ENCODE data around the gene NEURL1.
"Not testable (repeated sequence)": the region's sequence is repeated elsewhere in the genome, so short reads cannot be mapped to it uniquely, and the experiment has no call there.

NEURL1 gene

DNA sequence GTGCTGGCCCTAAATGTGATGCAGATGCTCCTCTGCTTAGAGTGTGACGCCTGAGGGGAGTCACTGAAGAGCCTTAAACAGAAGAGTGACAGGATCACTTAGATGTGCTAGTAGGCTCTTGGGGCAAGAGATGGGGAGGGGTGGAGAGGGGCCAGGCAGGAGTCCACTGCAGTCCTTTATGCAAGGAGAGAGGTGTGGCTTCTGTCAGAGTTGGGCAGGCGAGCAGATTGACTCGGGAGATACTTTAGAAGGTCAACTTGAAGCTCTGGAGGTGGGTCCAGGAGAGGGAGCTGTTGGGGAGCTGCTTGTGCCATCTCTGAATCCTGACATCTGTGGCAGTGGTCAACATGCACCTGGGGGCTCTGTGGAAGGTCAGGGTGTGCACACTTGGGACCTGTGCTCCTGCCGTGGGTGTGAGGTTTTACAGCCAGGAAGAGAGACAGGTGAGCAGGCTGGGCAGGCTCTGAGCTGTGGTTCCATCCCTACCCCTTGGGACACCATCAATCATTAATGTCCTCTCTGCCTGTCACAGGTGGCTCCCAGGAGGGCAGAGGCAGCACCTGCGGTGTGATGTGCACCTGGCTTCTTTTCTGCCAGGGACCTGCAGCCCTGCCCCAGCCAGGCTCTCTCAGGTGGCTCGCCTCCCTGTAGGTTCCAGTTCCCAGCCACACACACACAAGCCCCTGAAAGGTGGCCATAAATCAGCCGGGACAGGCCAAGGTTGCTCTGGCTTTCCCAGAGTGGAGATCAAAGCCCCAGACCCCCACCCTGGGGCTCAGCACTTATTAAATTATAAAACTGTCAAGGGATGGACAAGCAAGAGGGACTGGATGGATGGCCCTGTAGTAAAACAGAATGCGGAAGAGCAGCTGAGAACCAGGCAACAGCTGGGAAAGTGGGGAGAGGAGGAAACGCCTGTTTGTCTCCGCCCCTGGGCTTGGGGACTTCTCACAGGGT lies 14.0 kb downstream of the NEURL1 start:
- Histone ChIP-seq H3K4me1 (0 out of 2 replicates have a peak, but pooled peaks cover 2% of the 10 kb centered on the region), H3K36me3 (replicated peaks) (no peaks in the 10 kb centered on the region), H3K9me3 (no peaks in the 10 kb centered on the region; the same call in 1 of the 2 replicates), H3K4me3 (no peak overlapping the region), H3K27me3 (ENCODE audit: low read depth) (no peaks in the 10 kb centered on the region)
- DNase-seq (ENCODE audit: low spot score in 2 of 2) = no peak
- in situ Hi-C loops (cut with MboI; ENCODE audit: low sequenced_read_pairs) = no loop called here

DNA sequence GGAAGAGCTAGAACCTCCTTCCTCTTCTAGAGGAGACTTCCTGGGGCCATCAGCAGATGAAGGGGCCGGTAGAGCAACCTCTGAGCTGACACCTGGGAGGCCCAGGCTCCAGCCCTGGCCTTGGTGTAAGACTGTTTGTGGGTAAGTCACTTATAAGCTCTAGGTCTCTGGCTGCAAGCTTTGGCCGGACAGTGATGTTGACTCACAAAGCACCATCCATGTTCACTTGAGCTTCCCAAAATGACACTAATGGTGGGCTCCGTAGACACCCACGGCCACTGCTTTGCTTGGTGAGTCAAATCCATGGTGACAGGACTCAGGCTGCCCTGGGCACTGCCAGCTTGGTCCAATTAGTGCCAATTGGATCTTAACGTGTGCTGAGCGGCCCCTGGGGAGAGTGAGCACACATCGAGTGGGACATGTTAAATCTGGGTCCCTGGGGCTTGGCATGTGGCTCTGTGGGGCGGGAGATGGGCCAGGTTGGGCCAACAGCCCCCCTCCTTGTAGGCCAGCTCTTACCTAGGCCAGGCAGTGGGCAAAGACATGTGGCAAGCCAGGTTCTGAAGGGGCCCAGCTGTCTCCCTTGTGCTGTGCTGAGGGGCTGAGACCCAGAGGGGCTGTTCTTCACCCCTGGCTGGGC lies 16.7 kb downstream of the NEURL1 start:
- H3K4me3 ChIP-seq = no peak overlapping the region
- no peaks in the 10 kb centered on the region for H3K36me3 ChIP-seq (replicated peaks)
- H3K27me3 ChIP-seq (ENCODE audit: low read depth) = no peaks in the 10 kb centered on the region
- no peaks in the 10 kb centered on the region for H3K9me3 ChIP-seq
- DNase-seq (ENCODE audit: low spot score in 2 of 2) = no peak
- H3K4me1 ChIP-seq = no peaks in the 10 kb centered on the region
- in situ Hi-C loops (cut with MboI; ENCODE audit: low sequenced_read_pairs) = no loop called here

DNA sequence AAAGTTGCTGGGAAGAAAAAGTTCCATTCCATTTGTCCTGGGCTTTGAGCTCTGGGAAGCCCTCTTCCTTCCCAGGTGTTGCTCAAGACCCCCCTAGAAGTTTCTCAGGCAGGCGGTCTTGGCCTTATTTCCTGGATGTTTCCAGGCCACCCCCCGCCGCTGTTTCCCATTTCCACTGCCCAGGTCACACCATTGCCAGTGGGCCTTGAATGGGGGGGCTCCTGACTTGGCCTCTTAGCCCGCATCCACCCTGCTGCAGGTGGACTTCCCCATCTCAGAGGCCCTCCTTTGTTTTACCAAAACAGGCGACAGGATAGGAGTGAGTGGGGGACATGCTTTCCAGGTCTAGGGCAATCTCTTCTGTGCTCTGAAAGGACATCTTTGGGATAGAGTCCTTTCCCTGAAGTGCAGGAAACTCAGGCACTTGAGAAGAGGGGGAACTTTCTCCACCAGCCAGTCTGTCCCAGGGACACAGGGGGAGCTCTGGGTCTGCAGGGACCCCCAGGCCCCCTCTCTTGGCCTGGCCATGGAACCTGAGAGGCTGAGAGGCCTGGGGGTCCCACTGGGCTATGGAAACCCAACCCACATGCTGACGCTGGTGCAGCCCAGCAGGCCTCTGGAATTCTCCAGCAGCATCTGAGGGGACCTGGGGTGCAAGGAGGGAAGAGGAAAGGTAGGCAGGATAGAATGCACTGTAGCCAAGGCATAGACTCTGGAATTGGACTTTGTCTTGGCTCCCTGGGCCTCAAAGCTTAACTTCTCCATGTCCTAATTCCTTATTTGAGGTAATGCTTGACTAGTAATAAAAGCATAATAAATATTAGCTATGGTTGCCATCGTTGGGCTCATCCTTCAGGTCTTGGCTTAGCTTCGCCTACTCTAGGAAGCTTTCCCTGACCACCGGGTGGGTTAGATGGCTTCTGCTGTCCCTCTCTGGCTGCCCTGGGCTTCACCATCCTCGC lies 17.6 kb downstream of the NEURL1 start:
- DNase-seq (ENCODE audit: low spot score in 2 of 2) = no peak
- Histone ChIP-seq H3K4me1 (no peaks in the 10 kb centered on the region), H3K9me3 (no peaks in the 10 kb centered on the region), H3K4me3 (no peak overlapping the region), H3K36me3 (replicated peaks) (no peaks in the 10 kb centered on the region), H3K27me3 (ENCODE audit: low read depth) (no peaks in the 10 kb centered on the region)
- in situ Hi-C loops (cut with MboI; ENCODE audit: low sequenced_read_pairs) = no loop called here

DNA sequence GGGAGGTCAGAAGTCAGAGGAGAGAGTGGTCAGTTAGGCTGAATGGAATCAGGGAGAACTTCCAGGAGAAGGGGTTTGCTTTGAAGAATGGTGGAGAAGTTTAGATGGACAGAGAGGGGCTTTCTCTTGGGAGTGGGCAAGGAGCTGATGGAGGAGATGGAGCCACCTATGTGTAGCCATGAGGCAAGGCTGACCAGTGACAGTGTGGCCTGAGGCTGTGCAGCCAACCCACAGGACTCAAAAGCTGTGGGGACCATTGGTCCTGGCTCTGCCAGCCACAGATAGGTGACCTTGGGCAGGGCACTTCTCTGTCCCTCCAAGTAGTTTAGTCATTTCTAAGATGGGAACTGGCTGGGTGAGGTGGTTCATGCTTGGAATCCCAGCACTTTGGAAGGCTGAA lies 18.7 kb downstream of the NEURL1 start:
- Histone ChIP-seq H3K36me3 (replicated peaks) (no peaks in the 10 kb centered on the region), H3K4me1 (no peaks in the 10 kb centered on the region), H3K27me3 (ENCODE audit: low read depth) (no peaks in the 10 kb centered on the region), H3K9me3 (no peaks in the 10 kb centered on the region), H3K4me3 (no peak overlapping the region)
- in situ Hi-C loops (cut with MboI; ENCODE audit: low sequenced_read_pairs) = no loop called here
- DNase-seq (ENCODE audit: low spot score in 2 of 2) = no peak

DNA sequence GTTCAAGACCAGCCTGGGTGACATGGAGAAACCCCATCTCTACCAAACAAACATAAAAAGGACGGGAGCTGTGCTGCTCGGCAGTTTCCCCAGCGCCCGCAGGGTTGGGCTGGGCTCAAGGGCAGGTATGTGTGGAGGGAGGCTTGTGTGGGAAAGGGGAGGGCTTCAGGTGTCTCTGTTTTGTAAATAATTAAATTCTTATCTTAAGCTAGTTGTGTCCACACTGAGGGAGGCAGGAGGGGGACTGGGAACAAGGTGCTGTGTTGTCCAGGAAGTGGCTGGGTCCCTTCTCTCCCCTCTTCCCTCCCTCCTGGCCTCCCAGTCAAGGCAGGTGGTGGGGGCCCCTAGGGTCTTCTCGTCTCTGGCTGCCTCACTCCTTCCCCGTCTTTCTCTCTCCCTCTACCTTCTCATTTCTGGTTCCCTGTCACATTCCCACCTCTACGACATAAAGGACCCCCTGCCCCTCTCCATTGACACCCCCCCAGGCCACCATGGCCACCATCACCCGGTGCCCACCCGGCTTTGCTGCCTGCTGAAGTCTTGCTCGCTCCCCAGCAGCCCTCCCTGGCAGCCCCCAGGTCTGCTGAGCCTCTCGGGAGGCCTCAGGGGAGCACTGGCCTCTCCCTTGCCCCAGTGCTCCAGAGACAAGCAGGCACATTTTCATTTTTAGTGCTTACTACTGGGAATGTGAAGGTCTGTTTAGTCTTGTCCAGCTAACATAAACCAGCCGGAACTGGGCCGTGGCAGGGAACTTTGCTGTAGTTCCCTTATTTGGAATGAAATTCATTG lies 19.3 kb downstream of the NEURL1 start:
- no peak for DNase-seq (ENCODE audit: low spot score in 2 of 2)
- in situ Hi-C loops (cut with MboI; ENCODE audit: low sequenced_read_pairs) = no loop called here
- no peaks in the 10 kb centered on the region for H3K4me1 ChIP-seq
- H3K4me3 ChIP-seq = no peak overlapping the region
- no peaks in the 10 kb centered on the region for H3K27me3 ChIP-seq (ENCODE audit: low read depth)
- no peaks in the 10 kb centered on the region for H3K36me3 ChIP-seq (replicated peaks)
- no peaks in the 10 kb centered on the region for H3K9me3 ChIP-seq

DNA sequence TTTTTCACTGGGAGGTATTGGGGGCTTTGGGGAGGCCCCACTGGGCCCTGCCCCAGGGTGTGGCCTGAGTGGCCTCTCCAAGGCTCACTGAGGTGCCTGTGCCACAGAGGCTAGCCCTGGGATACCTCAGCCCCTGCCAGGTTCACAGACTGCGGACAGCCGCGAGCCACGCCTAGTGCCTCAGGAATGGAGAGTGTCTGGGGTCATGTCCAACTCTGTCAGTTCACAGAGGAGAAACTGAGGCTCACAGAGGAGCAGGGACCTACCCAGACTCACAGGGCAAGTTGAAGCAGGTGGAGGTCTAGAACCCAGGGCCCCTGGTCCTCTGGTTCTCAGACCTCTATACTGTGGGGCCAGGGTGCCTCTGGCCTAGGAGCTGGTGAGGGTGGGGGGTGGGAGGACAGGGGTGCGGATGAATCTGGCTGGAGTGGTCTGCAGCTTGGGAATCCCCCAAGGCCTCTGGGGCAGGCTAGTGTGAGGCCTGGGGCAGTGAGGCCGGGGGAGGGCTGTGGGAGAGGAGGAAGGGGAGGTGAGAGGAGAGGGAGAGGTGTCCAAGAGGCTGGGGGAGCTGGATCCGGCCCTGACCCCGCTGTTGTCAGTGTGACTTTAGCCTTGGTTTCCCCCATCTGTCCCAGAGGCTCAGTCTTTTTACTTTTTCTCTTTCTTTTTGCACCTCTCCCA lies 20.0 kb downstream of the NEURL1 start:
- no peak for DNase-seq (ENCODE audit: low spot score in 2 of 2)
- H3K9me3 ChIP-seq = no peaks in the 10 kb centered on the region
- in situ Hi-C loops (cut with MboI; ENCODE audit: low sequenced_read_pairs) = no loop called here
- H3K36me3 ChIP-seq (replicated peaks) = no peaks in the 10 kb centered on the region
- H3K4me3 ChIP-seq = no peak overlapping the region
- H3K4me1 ChIP-seq = no peaks in the 10 kb centered on the region
- no peaks in the 10 kb centered on the region for H3K27me3 ChIP-seq (ENCODE audit: low read depth)

DNA sequence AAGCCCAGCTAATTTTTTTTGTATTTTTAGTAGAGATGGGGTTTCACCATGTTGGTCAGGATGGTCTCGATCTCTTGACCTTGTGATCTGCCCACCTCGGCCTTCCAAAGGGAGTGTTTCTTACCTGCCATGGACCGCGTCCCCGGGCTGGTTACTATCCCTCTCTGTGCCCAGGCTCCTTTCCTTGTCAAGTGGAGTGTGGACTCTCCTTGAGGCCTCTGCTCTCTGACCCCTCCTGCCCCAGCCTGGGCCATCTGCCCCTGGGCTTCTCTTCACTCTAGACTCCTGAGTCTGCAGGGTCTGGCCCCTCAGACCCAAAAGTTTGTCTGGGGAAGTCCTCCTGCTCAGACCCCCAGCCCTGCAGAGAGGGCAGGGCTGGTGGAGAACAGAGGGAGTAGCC lies 20.7 kb downstream of the NEURL1 start:
- DNase-seq (ENCODE audit: low spot score in 2 of 2) = no peak
- Histone ChIP-seq H3K4me1 (no peaks in the 10 kb centered on the region), H3K36me3 (replicated peaks) (no peaks in the 10 kb centered on the region), H3K4me3 (no peak overlapping the region), H3K27me3 (ENCODE audit: low read depth) (no peaks in the 10 kb centered on the region), H3K9me3 (no peaks in the 10 kb centered on the region)
- in situ Hi-C loops (cut with MboI; ENCODE audit: low sequenced_read_pairs) = no loop called here

DNA sequence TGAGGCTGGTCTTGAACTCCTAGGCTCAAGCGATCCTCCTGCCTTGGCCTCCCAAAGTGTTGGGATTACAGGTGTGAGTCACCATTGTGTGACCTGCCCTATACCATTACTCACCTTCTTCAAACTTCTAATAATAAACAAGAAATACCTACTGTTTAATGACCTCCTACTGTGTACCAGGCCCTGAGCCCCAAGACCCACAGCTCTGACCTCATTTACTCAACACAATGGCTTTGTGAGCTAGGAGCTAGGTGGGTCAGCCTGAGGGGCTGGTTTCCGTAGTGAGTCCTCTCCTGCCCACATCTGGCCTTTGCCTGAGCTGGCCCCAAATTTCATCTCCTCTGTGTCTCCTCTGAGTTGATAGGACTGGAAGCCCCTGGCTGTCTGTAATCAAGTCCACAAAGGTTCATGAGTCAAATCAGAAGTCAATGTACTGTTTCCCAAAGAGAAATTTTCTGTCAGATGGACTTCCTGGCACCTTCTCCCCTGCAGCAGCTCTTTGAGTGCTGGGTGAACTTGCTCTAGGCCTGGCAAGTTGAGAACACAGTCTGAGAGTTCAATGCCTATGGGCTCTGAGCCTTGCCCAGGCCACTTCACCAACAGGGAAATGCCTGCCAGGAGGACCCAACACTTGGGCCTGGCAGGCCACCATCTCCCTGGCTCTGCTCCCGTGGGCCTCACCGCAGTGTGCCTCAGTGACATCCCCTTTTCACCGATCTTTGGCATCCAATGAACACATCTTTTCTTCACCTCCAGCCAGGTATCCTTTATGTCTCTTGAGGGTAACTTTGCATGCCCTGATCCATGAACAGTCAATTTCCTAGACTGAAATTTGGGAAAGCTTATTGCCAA lies 24.0 kb downstream of the NEURL1 start:
- no peak for DNase-seq (ENCODE audit: low spot score in 2 of 2)
- H3K36me3 ChIP-seq (replicated peaks) = no peaks in the 10 kb centered on the region
- H3K9me3 ChIP-seq = no peaks in the 10 kb centered on the region
- H3K27me3 ChIP-seq (ENCODE audit: low read depth) = no peaks in the 10 kb centered on the region
- no peaks in the 10 kb centered on the region for H3K4me1 ChIP-seq
- in situ Hi-C loops (cut with MboI; ENCODE audit: low sequenced_read_pairs) = no loop called here
- H3K4me3 ChIP-seq = no peak overlapping the region

DNA sequence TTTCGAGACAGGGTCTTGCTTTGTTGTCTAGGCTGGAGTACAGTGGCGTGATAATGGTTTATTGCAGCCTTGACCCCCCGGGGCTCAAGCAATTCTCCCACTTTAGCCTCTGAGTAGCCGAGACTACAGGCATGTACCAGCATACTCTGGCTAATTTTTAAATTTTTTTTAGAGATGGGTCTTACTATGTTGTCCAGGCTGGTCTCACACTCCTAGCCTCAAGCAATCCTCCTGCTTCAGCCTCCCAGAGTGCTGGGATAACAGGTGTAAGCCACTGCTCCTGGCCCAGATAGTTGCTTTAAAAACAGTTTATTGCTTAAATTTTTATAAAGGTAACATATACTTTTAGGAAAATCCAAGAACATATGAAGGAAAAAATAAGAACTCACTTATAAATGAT lies 26.3 kb downstream of the NEURL1 start:
- H3K27me3 ChIP-seq (ENCODE audit: low read depth) = no peaks in the 10 kb centered on the region
- H3K4me3 ChIP-seq = no peak overlapping the region
- no peaks in the 10 kb centered on the region for H3K36me3 ChIP-seq (replicated peaks)
- H3K9me3 ChIP-seq = no peaks in the 10 kb centered on the region
- no peak for DNase-seq (ENCODE audit: low spot score in 2 of 2)
- no peaks in the 10 kb centered on the region for H3K4me1 ChIP-seq
- in situ Hi-C loops (cut with MboI; ENCODE audit: low sequenced_read_pairs) = no loop called here

DNA sequence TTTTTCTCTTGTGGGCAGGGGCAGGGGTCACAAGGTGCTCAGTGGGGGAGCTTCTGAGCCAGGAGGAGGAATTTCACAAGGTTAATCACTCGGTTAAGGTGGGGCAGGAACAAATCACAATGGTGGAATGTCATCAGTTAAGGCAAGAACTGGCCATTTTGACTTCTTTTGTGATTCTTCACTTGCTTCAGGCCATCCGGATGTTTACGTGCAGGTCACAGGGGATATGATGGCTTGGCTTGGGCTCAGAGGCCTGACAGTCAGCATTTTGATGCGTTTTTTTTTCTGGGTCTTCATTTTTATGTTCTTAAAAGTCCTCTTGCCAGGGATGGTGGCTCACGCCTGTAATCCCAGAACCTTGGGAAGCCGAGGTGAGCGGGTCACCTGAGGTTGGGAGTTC lies 28.5 kb downstream of the NEURL1 start:
- H3K4me1 ChIP-seq; H3K4me3 ChIP-seq; DNase-seq (ENCODE audit: low spot score in 2 of 2); in situ Hi-C loops (cut with MboI; ENCODE audit: low sequenced_read_pairs); H3K36me3 ChIP-seq (replicated peaks); H3K27me3 ChIP-seq (ENCODE audit: low read depth): not testable (repeated sequence)
- peaks cover 11% of the 10 kb centered on the region; the same call in 1 of the 2 replicates for H3K9me3 ChIP-seq

DNA sequence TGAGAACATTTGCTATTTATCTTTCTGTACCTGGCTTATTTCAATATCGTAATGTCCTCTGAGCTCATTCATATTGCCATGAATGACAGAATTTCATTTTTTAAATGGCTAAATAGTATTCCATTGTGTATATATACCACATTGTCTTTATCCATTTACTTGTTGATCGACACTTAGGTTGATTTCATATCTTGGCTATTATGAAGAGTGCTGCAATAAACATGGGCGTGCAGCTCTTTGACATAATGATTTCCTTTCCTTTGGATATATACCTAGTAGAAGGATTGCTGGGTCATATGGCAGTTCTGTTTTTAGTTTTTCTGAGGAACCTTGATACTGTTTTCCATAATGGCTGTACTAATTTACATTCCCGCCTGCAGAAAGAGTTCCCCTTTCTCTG lies 30.2 kb downstream of the NEURL1 start:
- in situ Hi-C loops (cut with MboI; ENCODE audit: low sequenced_read_pairs) = no loop called here
- Histone ChIP-seq H3K36me3 (replicated peaks) (no peaks in the 10 kb centered on the region), H3K4me3 (no peak overlapping the region), H3K9me3 (peaks cover 11% of the 10 kb centered on the region; the same call in 1 of the 2 replicates), H3K4me1 (peaks cover 16% of the 10 kb centered on the region), H3K27me3 (ENCODE audit: low read depth) (no peaks in the 10 kb centered on the region)
- no peak for DNase-seq (ENCODE audit: low spot score in 2 of 2)

DNA sequence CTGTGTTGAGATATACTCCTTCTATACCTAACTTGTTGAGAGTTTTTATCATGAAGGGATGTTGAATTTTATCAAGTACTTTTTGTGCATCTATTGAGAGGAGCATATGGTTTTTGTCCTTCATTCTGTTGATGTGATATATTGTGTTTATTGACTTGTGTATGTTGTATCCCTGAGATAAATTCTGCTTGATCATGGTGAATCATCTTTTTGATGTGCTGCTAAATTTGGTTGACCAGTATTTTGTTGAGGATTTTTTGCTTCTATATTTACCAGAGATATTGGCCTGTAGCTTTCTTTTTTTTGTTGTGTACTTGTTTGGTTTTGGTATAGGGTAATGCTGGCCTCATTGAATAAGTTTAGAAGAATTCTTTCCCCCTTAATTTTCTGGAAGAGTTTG lies 32.4 kb downstream of the NEURL1 start:
- Histone ChIP-seq H3K9me3 (peaks cover 11% of the 10 kb centered on the region; the same call in 1 of the 2 replicates), H3K27me3 (ENCODE audit: low read depth) (no peaks in the 10 kb centered on the region), H3K36me3 (replicated peaks) (no peaks in the 10 kb centered on the region), H3K4me1 (peaks cover 21% of the 10 kb centered on the region), H3K4me3 (no peak overlapping the region)
- DNase-seq (ENCODE audit: low spot score in 2 of 2) = no peak
- in situ Hi-C loops (cut with MboI; ENCODE audit: low sequenced_read_pairs) = no loop called here
